Skeletal muscle tissue (tissue), 4 donors: ENCODE measurements around the gene RCOR3. TPM values are rescaled to one million over a fixed set of nuclear protein-coding genes. Genes with fewer than 3 reads are reported as not detected.
"Not testable (repeated sequence)": the region's sequence is repeated elsewhere in the genome, so short reads cannot be mapped to it uniquely, and the experiment has no call there.

ENCODE experiments used
- H3K27ac ChIP-seq: one replicate; pipeline ENCODE4 v1.7.0; 2013; ENCODE audit warnings: mild to moderate bottlenecking, low read depth, low read length, inconsistent platforms
- H3K27me3 ChIP-seq, 3 donors: one replicate each; pipeline ENCODE4 v1.7.0; 2013; ENCODE audit warnings: low read length in 3 of 3; ENCODE audit not compliant: control insufficient read depth in 3 of 3, insufficient read depth in 3 of 3
- H3K36me3 ChIP-seq, 3 donors: one replicate each; pipeline ENCODE4 v1.7.0; 2013; ENCODE audit warnings: low read length in 3 of 3; ENCODE audit not compliant: control insufficient read depth in 3 of 3, insufficient read depth in 3 of 3
- H3K4me1 ChIP-seq, 3 donors: one replicate each; pipeline ENCODE4 v1.7.0; 2013; ENCODE audit warnings: low read length in 3 of 3, mild to moderate bottlenecking in 3 of 3; ENCODE audit not compliant: control insufficient read depth in 3 of 3, insufficient read depth in 3 of 3
- H3K4me3 ChIP-seq, 3 donors: one replicate each; pipeline ENCODE4 v1.7.0; 2013; ENCODE audit warnings: low read length in 3 of 3
- H3K9ac ChIP-seq, 3 donors: one replicate each; pipeline ENCODE4 v1.7.0; 2013; ENCODE audit warnings: low read length in 3 of 3, mild to moderate bottlenecking in 3 of 3, moderate library complexity in 2 of 3, low read depth in 1 of 3
- H3K9me3 ChIP-seq, 3 donors: one replicate each; pipeline ENCODE4 v1.7.0; 2013; ENCODE audit warnings: low read length in 3 of 3; ENCODE audit not compliant: control insufficient read depth in 3 of 3
- total RNA-seq: library from RNA; depleted of rRNA; stranded (reverse); fragments of >200 nt; gene quantifications from one replicate; pipeline ENCODE4 v1.2.3, GENCODE V29; 2014
- donor health status: Osteomylitis.

The RCOR3 gene
- total RNA-seq, 1 donor from 2014 or later: 38.6 TPM

- Histone ChIP-seq H3K9me3 (no peaks in the 10 kb centered on the region), H3K36me3 (peaks cover 0 to 4% (median 2%) of the 10 kb centered on the region in 3 donors), H3K4me1 (peaks cover 14 to 17% (median 17%) of the 10 kb centered on the region in 3 donors), H3K9ac (peak overlapping the region; percentile 89 to 99 (median 99)), H3K4me3 (peak overlapping the region; percentile 80 to 96 (median 93)), H3K27ac (peak overlapping the region; percentile 95), H3K27me3 (no peaks in the 10 kb centered on the region)
These were observed 833 bp upstream of the RCOR3 start for GRCh38 chr1:211258310-211258755.

GRCh38 chr1:211259638-211260126, 516 bp downstream of the RCOR3 start:
- no peaks in the 10 kb centered on the region for H3K9me3 ChIP-seq
- peak overlapping the region; percentile 88 to 94 (median 90) for H3K4me3 ChIP-seq
- H3K36me3 ChIP-seq: peaks cover under 1 to 6% (median 6%) of the 10 kb centered on the region in 3 donors
- no peaks in the 10 kb centered on the region for H3K27me3 ChIP-seq
- peaks cover 14 to 17% (median 17%) of the 10 kb centered on the region in 3 donors for H3K4me1 ChIP-seq
- H3K9ac ChIP-seq: peak overlapping the region; percentile 88 to 98 (median 98)
- H3K27ac ChIP-seq: peak overlapping the region; percentile 95

GRCh38 chr1:211260141-211261107, 1.3 kb downstream of the RCOR3 start:
- Histone ChIP-seq H3K4me3 (peak overlapping the region; percentile 88 to 94 (median 90)), H3K4me1 (peaks cover 14 to 17% (median 17%) of the 10 kb centered on the region in 3 donors)

GRCh38 chr1:211261229-211261628, 2.1 kb downstream of the RCOR3 start:
- Histone ChIP-seq H3K36me3 (peaks cover 3 to 6% (median 6%) of the 10 kb centered on the region in 3 donors), H3K27ac (peak overlapping the region; percentile 84), H3K9ac (peak overlapping the region; percentile 88 to 96 (median 91)), H3K27me3 (no peaks in the 10 kb centered on the region), H3K4me3 (peak overlapping the region; percentile 88 to 94 (median 90)), H3K4me1 (peaks cover 14 to 17% (median 17%) of the 10 kb centered on the region in 3 donors), H3K9me3 (no peaks in the 10 kb centered on the region)

More at GRCh38 chr1:211260141-211261107, 1.3 kb downstream of the RCOR3 start:
- H3K27me3 ChIP-seq: no peaks in the 10 kb centered on the region
- peaks cover 3 to 6% (median 6%) of the 10 kb centered on the region in 3 donors for H3K36me3 ChIP-seq
- H3K27ac ChIP-seq: peak overlapping the region; percentile 84
- H3K9ac ChIP-seq: peak overlapping the region; percentile 88 to 96 (median 91)
- H3K9me3 ChIP-seq: no peaks in the 10 kb centered on the region

GRCh38 chr1:211263022-211263421, 3.9 kb downstream of the RCOR3 start:
- H3K36me3 ChIP-seq: not testable (repeated sequence)

GRCh38 chr1:211267204-211267857, 8.2 kb downstream of the RCOR3 start:
- Histone ChIP-seq H3K9me3 (no peaks in the 10 kb centered on the region), H3K4me1 (no peaks in the 10 kb centered on the region), H3K27me3 (no peaks in the 10 kb centered on the region), H3K9ac (no peak overlapping the region), H3K36me3 (peaks cover 11 to 23% (median 19%) of the 10 kb centered on the region in 3 donors), H3K4me3 (no peak overlapping the region), H3K27ac (no peak overlapping the region)

More at GRCh38 chr1:211263022-211263421, 3.9 kb downstream of the RCOR3 start:
- H3K4me1 ChIP-seq, H3K27ac ChIP-seq, H3K4me3 ChIP-seq, H3K9me3 ChIP-seq, H3K27me3 ChIP-seq, H3K9ac ChIP-seq: not testable (repeated sequence)

- peaks cover 12 to 37% (median 34%) of the 10 kb centered on the region in 3 donors for H3K36me3 ChIP-seq
- no peak overlapping the region for H3K4me3 ChIP-seq
- no peaks in the 10 kb centered on the region for H3K27me3 ChIP-seq
- H3K9me3 ChIP-seq: no peaks in the 10 kb centered on the region
- H3K9ac ChIP-seq: no peak overlapping the region
- H3K4me1 ChIP-seq: peaks cover 0 to 5% (median 0%) of the 10 kb centered on the region in 3 donors
- H3K27ac ChIP-seq: no peak overlapping the region
These were observed 20.2 kb downstream of the RCOR3 start for GRCh38 chr1:211279340-211279739.

- Histone ChIP-seq H3K9me3 (no peaks in the 10 kb centered on the region), H3K27me3 (no peaks in the 10 kb centered on the region), H3K9ac (no peak overlapping the region), H3K4me3 (no peak overlapping the region), H3K27ac (no peak overlapping the region), H3K36me3 (peaks cover 12 to 39% (median 27%) of the 10 kb centered on the region in 3 donors), H3K4me1 (peaks cover 0 to 5% (median 0%) of the 10 kb centered on the region in 3 donors)
These were observed 21.7 kb downstream of the RCOR3 start for GRCh38 chr1:211280910-211281309.

GRCh38 chr1:211281320-211282022, 22.3 kb downstream of the RCOR3 start:
- no peaks in the 10 kb centered on the region for H3K27me3 ChIP-seq
- H3K36me3 ChIP-seq: peaks cover 12 to 35% (median 24%) of the 10 kb centered on the region in 3 donors
- H3K9ac ChIP-seq: no peak overlapping the region
- no peaks in the 10 kb centered on the region for H3K9me3 ChIP-seq
- peak overlapping the region; percentile 21 for H3K27ac ChIP-seq
- peaks cover 0 to 5% (median 0%) of the 10 kb centered on the region in 3 donors for H3K4me1 ChIP-seq
- H3K4me3 ChIP-seq: no peak overlapping the region
